HG02884 (cell line): ENCODE results near the gene FHOD3.
"Not testable (repeated sequence)": the region's sequence is repeated elsewhere in the genome, so short reads cannot be mapped to it uniquely, and the experiment has no call there.

Experiments used
- ATAC-seq: cut with Tn5 transposase; IDR thresholded peaks from one replicate; pipeline ENCODE4 v1.9.1; 2021; ENCODE audit warnings: mild to moderate bottlenecking, moderate library complexity; ENCODE audit not compliant: unreplicated experiment

Gene FHOD3

DNA sequence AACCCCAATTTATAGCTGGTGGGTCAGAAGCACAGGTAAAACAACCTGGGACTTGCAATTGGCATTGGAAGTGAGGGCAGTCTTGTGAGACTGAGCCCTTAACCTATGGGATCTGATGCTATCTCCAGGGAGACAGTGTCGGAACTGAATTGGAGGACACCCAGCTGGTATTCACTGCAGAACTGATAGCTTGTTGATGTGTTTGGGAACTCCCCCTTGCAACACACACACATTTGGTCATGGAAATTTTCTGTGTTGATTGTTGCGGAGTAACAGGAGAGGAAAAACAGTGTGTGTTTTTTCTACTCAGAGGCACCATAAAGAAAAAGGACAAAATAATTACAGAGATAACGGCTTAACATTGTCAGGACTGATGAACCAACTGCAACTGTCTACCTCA lies 515.2 kb downstream of the FHOD3 start:
- ATAC-seq, result no peak

GRCh38 chr18:36813101-36813775 lies 515.7 kb downstream of the FHOD3 start:
- no peak for ATAC-seq

- ATAC-seq, result no peak
These were observed 516.3 kb downstream of the FHOD3 start for GRCh38 chr18:36813824-36814223.

- ATAC-seq, result no peak
These were observed 517.5 kb downstream of the FHOD3 start for GRCh38 chr18:36814994-36815393.

- ATAC-seq, result not testable (repeated sequence)
These were observed 518.6 kb downstream of the FHOD3 start for GRCh38 chr18:36816096-36816495.

GRCh38 chr18:36817039-36817438 lies 519.5 kb downstream of the FHOD3 start:
- no peak for ATAC-seq

DNA sequence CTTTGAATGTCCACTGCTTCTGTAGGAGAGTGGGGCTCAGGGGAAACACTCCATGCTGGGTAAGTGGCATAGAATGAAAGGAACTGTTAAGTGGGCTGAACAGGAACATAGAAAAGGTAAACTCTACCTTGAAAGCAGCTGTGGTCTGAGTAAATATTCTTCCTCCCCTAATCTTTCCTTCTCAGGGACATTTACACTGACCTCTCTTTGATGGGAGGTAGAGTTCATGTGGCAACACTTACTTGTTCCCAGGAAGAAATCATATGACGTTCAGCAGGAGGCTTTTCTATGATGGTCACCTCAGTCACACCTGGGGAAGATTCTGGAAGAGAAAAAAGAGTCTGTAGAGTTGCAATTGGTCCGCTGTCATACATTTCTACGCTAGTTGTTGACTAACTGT lies 521.1 kb downstream of the FHOD3 start:
- no peak for ATAC-seq

- no peak for ATAC-seq
These were observed 522.1 kb downstream of the FHOD3 start for GRCh38 chr18:36819621-36820020.

GRCh38 chr18:36821681-36822080 lies 524.2 kb downstream of the FHOD3 start:
- ATAC-seq, result no peak

GRCh38 chr18:36825526-36825925 lies 528.0 kb downstream of the FHOD3 start:
- no peak for ATAC-seq

DNA sequence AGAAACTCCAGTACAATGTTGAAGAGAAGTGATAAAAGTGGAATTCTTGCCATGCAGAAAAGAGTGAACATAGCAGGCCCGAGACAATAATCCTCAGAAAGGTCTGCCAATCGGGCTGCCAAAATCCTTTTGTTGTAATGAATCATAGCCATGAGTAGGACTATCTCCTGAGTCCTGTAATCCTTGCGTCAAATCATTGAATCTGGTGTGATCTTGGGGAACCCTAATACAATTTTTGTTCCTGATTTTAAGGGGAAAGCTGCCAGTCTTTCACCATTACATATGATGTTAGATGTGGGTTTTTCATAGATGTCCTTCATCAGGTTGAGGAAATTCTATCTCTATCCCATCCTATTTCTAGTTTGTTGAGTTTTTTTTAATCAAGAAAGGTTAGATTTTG lies 529.0 kb downstream of the FHOD3 start:
- no peak for ATAC-seq

GRCh38 chr18:36828157-36828629 lies 530.7 kb downstream of the FHOD3 start:
- no peak for ATAC-seq

DNA sequence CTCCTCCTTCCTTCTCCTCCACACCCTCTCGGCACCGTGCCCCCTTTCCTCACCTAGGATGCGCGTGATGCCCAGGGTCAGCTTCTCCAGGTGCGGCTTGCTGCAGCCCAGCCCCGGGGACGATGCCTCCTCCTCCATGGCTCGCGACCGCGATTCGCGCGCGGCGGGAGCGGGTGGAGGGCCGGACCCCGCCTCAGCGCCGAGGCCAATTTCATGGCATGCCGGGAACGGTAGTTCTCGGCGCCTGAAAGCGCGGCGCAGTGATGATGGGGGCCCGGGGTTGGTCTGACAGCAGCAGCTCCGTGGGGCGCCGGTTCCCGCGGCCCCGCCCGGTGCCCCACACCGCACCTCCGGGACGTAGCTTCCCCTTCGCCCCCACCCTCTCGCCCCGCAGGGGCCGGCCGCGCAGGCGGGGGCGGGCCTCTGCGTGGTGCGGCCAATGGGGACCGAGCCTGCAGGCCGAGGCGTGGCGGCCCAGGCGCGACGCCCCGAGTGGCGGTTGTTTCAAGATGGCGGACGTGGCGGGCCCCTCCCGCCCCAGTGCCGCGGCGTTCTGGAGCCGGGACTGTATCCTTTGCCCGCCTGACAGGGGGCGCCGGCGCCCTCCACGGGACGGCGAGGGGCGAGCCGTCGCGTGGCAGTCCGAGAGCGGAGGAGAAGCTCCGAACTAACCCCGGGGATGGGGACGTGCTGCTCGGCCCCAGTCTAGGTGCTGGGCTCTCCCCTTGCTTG lies 531.3 kb downstream of the FHOD3 start, which contains the start of the genes KIAA1328 and TPGS2:
Gene KIAA1328 (plus strand): TSS at position 498 of the 732 bp plus-strand sequence. CDS start 12 bp downstream, at position 510.
Gene TPGS2 (minus strand): TSS at position 373 of the 732 bp plus-strand sequence. CDS start 235 bp downstream, at position 138.
- peak; percentile 90 for ATAC-seq
